ENCODE results near the gene ECE1. TPM values are rescaled to one million over a fixed set of nuclear protein-coding genes. Genes with fewer than 3 reads are reported as not detected.

The ECE1 gene
- total and polyA plus RNA-seq, 2 of the 8 experiments (the other 6 are each of a cell fraction or from before 2014, with no cell fraction given) = 21.4 to 36.8 TPM

- Histone ChIP-seq H3K23ac (ENCODE audit: insufficient read length) (no peak overlapping the region), H4K20me1 (replicated peaks in 1 of 2; ENCODE audit: control insufficient read depth in 1 of 2, insufficient read depth in 2 of 2, low read length in 2 of 2) (peaks cover 6 to 10% of the 10 kb centered on the region in 2 experiments), H2AK5ac (ENCODE audit: low read depth, low read length) (no peak overlapping the region), H3K56ac (replicated peaks; ENCODE audit: insufficient read length, low read depth, low read length) (no peak overlapping the region), H2BK12ac (ENCODE audit: low read depth, low read length) (no peak overlapping the region), H2BK15ac (ENCODE audit: low read length) (no peak overlapping the region), H2BK20ac (ENCODE audit: low read length) (no peak overlapping the region), H3K4me2 (ENCODE audit: insufficient read depth in 1 of 2, low read depth in 2 of 2, low read length in 2 of 2) (no peak overlapping the region), H3K23me2 (ENCODE audit: low read depth, low read length) (no peaks in the 10 kb centered on the region), H3K9ac (replicated peaks in 1 of 4; ENCODE audit: extremely low read depth in 1 of 4, low read depth in 3 of 4, low read length in 3 of 4) (no peak overlapping the region), H2BK5ac (ENCODE audit: low read depth, low read length) (no peak overlapping the region), H3K36me3 (ENCODE audit: control insufficient read depth in 2 of 4, insufficient read depth in 4 of 4, low read length in 3 of 4) (peaks cover 0 to 30% (median 4%) of the 10 kb centered on the region in 4 experiments; a peak in 4 of 8 replicates), H4K5ac (ENCODE audit: insufficient read length, low read depth, low read length) (no peak overlapping the region), H3K4me1 (replicated peaks in 1 of 4; ENCODE audit: control insufficient read depth in 3 of 4, insufficient read depth in 4 of 4, low read length in 3 of 4) (no peaks in the 10 kb centered on the region), H3K4ac (replicated peaks; ENCODE audit: insufficient read length, low read depth, low read length) (no peak overlapping the region), H4K8ac (ENCODE audit: extremely low read depth, insufficient read depth, low read length) (no peak overlapping the region), H3K18ac (ENCODE audit: extremely low read depth, low read length) (no peak overlapping the region), H3K79me1 (ENCODE audit: low read depth, low read length) (peaks cover 2% of the 10 kb centered on the region; the same call in 1 of the 2 replicates), H2BK120ac (replicated peaks; ENCODE audit: low read depth, low read length) (no peak overlapping the region), H4K91ac (replicated peaks; ENCODE audit: insufficient read length, low read length) (no peak overlapping the region), H3K27me3 (replicated peaks in 1 of 4; ENCODE audit: control insufficient read depth in 3 of 4, extremely low read depth in 1 of 4, insufficient read depth in 3 of 4, low read length in 3 of 4) (no peaks in the 10 kb centered on the region), H3K79me2 (ENCODE audit: control insufficient read depth in 1 of 2, insufficient read depth in 2 of 2, low read length in 2 of 2) (peaks cover 9 to 95% of the 10 kb centered on the region in 2 experiments), H3K27ac (ENCODE audit: low read depth, low read length) (no peak overlapping the region), H3K14ac (ENCODE audit: insufficient read length) (no peak overlapping the region), H2AFZ (ENCODE audit: low read length) (no peak overlapping the region), H3K4me3 (ENCODE audit: extremely low read depth in 1 of 4, insufficient read depth in 2 of 4, low read depth in 3 of 4, low read length in 4 of 4) (no peak overlapping the region), H3K9me3 (ENCODE audit: insufficient read depth in 2 of 2, low read depth in 1 of 2, low read length in 1 of 2) (no peaks in the 10 kb centered on the region)
- WGBS, 2 experiments (ENCODE audit: extremely low coverage in 1 of 2, insufficient coverage in 1 of 2, insufficient read length in 1 of 2, insufficient replicate concordance in 2 of 2, low coverage in 1 of 2, low lambda C conversion rate in 2 of 2, missing lambda C conversion rate in 1 of 2) = 89% methylated on average over 2 of the region's 2 CpGs; no CpG with 5 or more reads in 1 of the 2 experiments
- FAIRE-seq (no peak), DNase-seq (ENCODE audit: low read depth in 1 of 2, low spot score in 2 of 2) (no peak)
- CTCF ChIA-PET (ENCODE audit: partially characterized antibody) = interaction anchor here (1.3 kb wide), 1 partner anchor 49 kb away, joined by 4 read pairs; no protein-coding TSS in a partner anchor
- POLR2A ChIA-PET (ENCODE audit: partially characterized antibody) = interaction anchor here (0.6 kb wide), 1 partner anchor 314 kb away, joined by 3 read pairs; no protein-coding TSS in a partner anchor
- TF ChIP-seq RNF2 (IDR thresholded peaks at IDR 0.05; ENCODE audit: borderline replicate concordance, low read depth, low read length, missing control alignments, poor library complexity, severe bottlenecking) (no peak), ATF2 (IDR thresholded peaks at IDR 0.05; ENCODE audit: low read length) (no peak), BACH1 (IDR thresholded peaks at IDR 0.05; ENCODE audit: low read length) (no peak), PHF8 (conservative IDR thresholded peaks at IDR 0.05; ENCODE audit: low read depth, low read length) (no peak), NRF1 (IDR thresholded peaks at IDR 0.05; ENCODE audit: low read depth, low read length) (no peak), POLR2AphosphoS5 (IDR thresholded peaks at IDR 0.05; ENCODE audit: low read depth, low read length) (no peak), USF2 (IDR thresholded peaks at IDR 0.05; ENCODE audit: low read length) (no peak), SP1 (IDR thresholded peaks at IDR 0.05; ENCODE audit: low read depth, low read length) (no peak), MAX (IDR thresholded peaks at IDR 0.05) (no peak)
- TF ChIP-seq, protein P1, sequence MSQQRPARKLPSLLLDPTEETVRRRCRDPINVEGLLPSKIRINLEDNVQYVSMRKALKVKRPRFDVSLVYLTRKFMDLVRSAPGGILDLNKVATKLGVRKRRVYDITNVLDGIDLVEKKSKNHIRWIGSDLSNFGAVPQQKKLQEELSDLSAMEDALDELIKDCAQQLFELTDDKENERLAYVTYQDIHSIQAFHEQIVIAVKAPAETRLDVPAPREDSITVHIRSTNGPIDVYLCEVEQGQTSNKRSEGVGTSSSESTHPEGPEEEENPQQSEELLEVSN (IDR thresholded peaks at IDR 0.05) = no peak
Measured at GRCh38 chr1:21168444-21168843, 121.8 kb downstream of the ECE1 start.
